A549 (cell line): ENCODE measurements around the gene ZNF625. TPM values are rescaled to one million over a fixed set of nuclear protein-coding genes. Genes with fewer than 3 reads are reported as not detected.

Experiments
- ATAC-seq, 2 experiments: fragments of 200-7000 bp in 1 of 2; fragments of >200 bp in 1 of 2; cut with Nextera tagmentation in 1 of 2; cut with Tn5 transposase in 1 of 2; 3 replicates each; pipeline versions ENCODE4 v1.8.0 to v1.9.1; 2018 to 2020; ENCODE audit warnings: mild to moderate bottlenecking in 1 of 2, moderate library complexity in 1 of 2
- CTCF ChIA-PET: fragments of 300-600 bp; sonication (Branson Sonifier 250); formaldehyde crosslinking; extraction: SDS; loops from one replicate; lab custom pipeline; 2021; ENCODE audit warnings: antibody characterized with exemption, inconsistent platforms; lab: Yijun Ruan, JAX
- POLR2A ChIA-PET: fragments of 350-600 bp; formaldehyde crosslinking; extraction: SDS; loops from one replicate; lab custom pipeline; 2021; ENCODE audit warnings: antibody characterized with exemption, inconsistent platforms; lab: Yijun Ruan, JAX
- DNase-seq, 2 experiments: peaks; one replicate each; pipeline versions ENCODE4 v3.0.0 to v3.0.0-alpha.2; 2011 to 2016; ENCODE audit warnings: low read depth in 1 of 2, low spot score in 1 of 2
- FAIRE-seq: peaks from 2 replicates; lab custom pipeline; 2011; peaks lifted over from hg19 to GRCh38; lab: Jason Lieb, UNC
- H3K27ac ChIP-seq, 2 experiments: fragments of >200 bp; sonication (Bioruptor Twin); formaldehyde crosslinking; 3 replicates each; pipeline ENCODE4 v1.5.1; 2016 to 2017
- H3K4me1 ChIP-seq: fragments of >200 bp; sonication (Bioruptor Twin); formaldehyde crosslinking; 3 replicates; pipeline ENCODE4 v1.6.1; 2016
- H3K4me2 ChIP-seq: fragments of >200 bp; sonication (Bioruptor Twin); formaldehyde crosslinking; 3 replicates; pipeline ENCODE4 v1.6.1; 2016
- H3K4me3 ChIP-seq: fragments of >200 bp; sonication (Bioruptor Twin); formaldehyde crosslinking; 3 replicates; pipeline ENCODE4 v1.5.1; 2016
- H3K9me3 ChIP-seq: fragments of >200 bp; sonication (Bioruptor Twin); formaldehyde crosslinking; 3 replicates; pipeline ENCODE4 v1.6.1; 2016
- CEBPB ChIP-seq, 2 experiments: fragments of >200 bp in 1 of 2; sonication (Bioruptor Twin) in 1 of 2; formaldehyde crosslinking in 1 of 2; IDR thresholded peaks; 2 replicates each; pipeline ENCODE4 v1.6.1; 2012 to 2016
- CHD2 ChIP-seq: fragments of 150-350 bp; IDR thresholded peaks from 2 replicates; pipeline ENCODE4 v1.6.1; 2014; ENCODE audit warnings: low read length; ENCODE audit not compliant: partially characterized antibody
- CHD4 ChIP-seq: fragments of 200-600 bp; sonication (generic); IDR thresholded peaks from 2 replicates; pipeline ENCODE4 v1.6.1; 2016; ENCODE audit warnings: antibody characterized with exemption, mild to moderate bottlenecking, borderline replicate concordance
- EHF ChIP-seq: fragments of 250-450 bp; sonication (Bioruptor Pico); IDR thresholded peaks from 2 replicates; pipeline ENCODE4 v1.5.0; 2020; ENCODE audit warnings: mild to moderate bottlenecking
- EP300 ChIP-seq, 2 experiments: fragments of >200 bp; sonication (Bioruptor Twin); formaldehyde crosslinking; IDR thresholded peaks; 2 replicates in 1 of 2; 3 replicates in 1 of 2; pipeline ENCODE4 v1.6.1; 2016 to 2017
- FOXS1 ChIP-seq: fragments of 250-450 bp; sonication (Bioruptor Pico); IDR thresholded peaks from 2 replicates; pipeline ENCODE4 v1.5.0; 2020; ENCODE audit warnings: mild to moderate bottlenecking, moderate library complexity
- HOXB5 ChIP-seq: fragments of 250-450 bp; sonication (Bioruptor Pico); IDR thresholded peaks from 2 replicates; pipeline ENCODE4 v1.5.0; 2020; ENCODE audit warnings: mild to moderate bottlenecking, moderate library complexity
- JUNB ChIP-seq: fragments of >200 bp; sonication (Bioruptor Twin); formaldehyde crosslinking; IDR thresholded peaks from 2 replicates; pipeline ENCODE4 v1.6.1; 2016
- KDM1A ChIP-seq: fragments of 200-600 bp; sonication (generic); IDR thresholded peaks from 2 replicates; pipeline ENCODE4 v1.6.1; 2016; ENCODE audit warnings: low read depth, mild to moderate bottlenecking
- KDM5A ChIP-seq: fragments of 200-600 bp; sonication (generic); IDR thresholded peaks from 2 replicates; pipeline ENCODE4 v1.6.1; 2016; ENCODE audit warnings: antibody characterized with exemption, mild to moderate bottlenecking
- NR3C1 ChIP-seq: fragments of >200 bp; sonication (Bioruptor Twin); formaldehyde crosslinking; IDR thresholded peaks from 3 replicates; pipeline ENCODE4 v1.6.1; 2017
- RAD21 ChIP-seq, 2 experiments: fragments of >200 bp in 1 of 2; sonication (Bioruptor Twin) in 1 of 2; formaldehyde crosslinking in 1 of 2; IDR thresholded peaks in 1 of 2; conservative IDR thresholded peaks in 1 of 2; 2 replicates in 1 of 2; 3 replicates in 1 of 2; pipeline ENCODE4 v1.6.1; 2012 to 2018; ENCODE audit warnings: inconsistent platforms in 1 of 2
- SMC3 ChIP-seq: fragments of >200 bp; sonication (Bioruptor Twin); formaldehyde crosslinking; IDR thresholded peaks from 3 replicates; pipeline ENCODE4 v1.6.1; 2018; ENCODE audit warnings: inconsistent platforms
- ZFP36 ChIP-seq: fragments of 450-650 bp; IDR thresholded peaks from 2 replicates; pipeline ENCODE4 v1.6.1; 2014; ENCODE audit warnings: borderline replicate concordance; ENCODE audit not compliant: partially characterized antibody
- ZNF302 ChIP-seq: fragments of 250-450 bp; sonication (Bioruptor Pico); IDR thresholded peaks from 2 replicates; pipeline ENCODE4 v1.9.0; 2021; ENCODE audit warnings: inconsistent platforms, mild to moderate bottlenecking, moderate library complexity
- WGBS: methylation state at CpG from one replicate; pipeline ENCODE4 v1.1.6; 2017; ENCODE audit errors: missing lambda C conversion rate; 5-methylcytosine and 5-hydroxymethylcytosine counted together
- polyA plus RNA-seq, 4 experiments: library from polyadenylated mRNA; depleted of rRNA in 3 of 4; stranded (reverse); fragments of >200 nt; fragmentation: RNase III in 1 of 4; extraction: RNeasy Plus Mini Kit Qiagen cat#74134 plus additional on column Dnase treatment in 1 of 4; gene quantifications; 2 replicates in 3 of 4; 3 replicates in 1 of 4; pipeline ENCODE4 v1.2.3, GENCODE V29; 2011 to 2017
- TF ChIP-seq, protein P1 (sequence below): fragments of >200 bp; sonication (Bioruptor Twin); formaldehyde crosslinking; IDR thresholded peaks from 3 replicates; pipeline ENCODE4 v1.5.1; 2016
- TF ChIP-seq, protein P2 (sequence below): fragments of 250-450 bp; sonication (Bioruptor Pico); IDR thresholded peaks from 2 replicates; pipeline ENCODE4 v1.5.0; 2021; ENCODE audit warnings: mild to moderate bottlenecking, moderate library complexity, borderline replicate concordance
- TF ChIP-seq, protein P3 (sequence below): IDR thresholded peaks from 2 replicates; pipeline ENCODE4 v1.6.1; 2012

Gene ZNF625
- polyA plus RNA-seq, 2 of the 4 experiments (the other 2 are of a cell fraction): not detected

DNA sequence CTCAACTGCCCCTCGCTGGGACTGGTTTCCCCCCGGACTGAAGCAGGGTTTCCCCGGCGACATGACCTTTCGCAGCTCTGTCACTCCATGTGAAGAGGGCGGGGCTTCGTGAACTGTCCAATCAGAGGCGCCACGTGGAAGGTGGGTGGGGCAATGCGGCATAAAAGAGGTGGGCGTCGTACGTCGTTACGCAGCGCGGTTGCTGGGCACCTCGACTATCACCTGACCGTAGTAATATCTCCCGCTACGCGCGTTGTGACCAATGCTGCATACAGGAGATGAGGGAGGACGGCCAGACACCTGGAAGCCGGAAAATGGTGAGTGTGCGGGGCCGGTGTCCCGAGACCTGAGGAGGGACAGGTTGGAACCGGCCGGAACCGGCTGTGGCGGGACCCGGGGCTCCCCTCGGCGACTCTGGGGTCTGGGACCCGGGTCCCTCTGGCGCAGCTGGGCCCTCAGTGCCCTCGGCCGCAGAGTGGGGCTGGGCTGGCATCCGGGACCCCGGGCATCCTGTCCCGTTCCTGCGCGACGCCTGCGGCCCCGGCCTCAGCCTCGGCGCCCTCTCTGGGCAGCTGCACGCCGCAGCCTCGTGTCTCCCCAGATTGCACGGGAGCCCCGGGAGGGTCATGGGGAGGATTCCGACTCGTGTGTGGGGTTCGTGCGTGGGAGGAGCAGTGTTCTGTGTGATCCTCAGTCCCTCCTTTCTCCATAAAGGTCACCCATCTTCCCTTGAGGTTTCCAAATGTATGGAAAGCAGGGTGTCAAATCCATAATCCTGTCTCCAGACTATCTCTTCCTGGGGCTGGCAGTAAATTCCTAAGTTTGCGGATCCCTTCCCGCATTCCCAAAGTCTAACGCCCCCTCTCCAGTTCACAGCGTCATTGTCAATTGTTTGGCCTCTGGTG is 38.5 kb upstream of the ZNF625 start:
- no peak for ATAC-seq
- no peak for TF ChIP-seq FOXS1 (CRISPR knock-in tag)
- TF ChIP-seq CEBPB (IDR thresholded peaks at IDR 0.05): no peak
- TF ChIP-seq, protein P1, sequence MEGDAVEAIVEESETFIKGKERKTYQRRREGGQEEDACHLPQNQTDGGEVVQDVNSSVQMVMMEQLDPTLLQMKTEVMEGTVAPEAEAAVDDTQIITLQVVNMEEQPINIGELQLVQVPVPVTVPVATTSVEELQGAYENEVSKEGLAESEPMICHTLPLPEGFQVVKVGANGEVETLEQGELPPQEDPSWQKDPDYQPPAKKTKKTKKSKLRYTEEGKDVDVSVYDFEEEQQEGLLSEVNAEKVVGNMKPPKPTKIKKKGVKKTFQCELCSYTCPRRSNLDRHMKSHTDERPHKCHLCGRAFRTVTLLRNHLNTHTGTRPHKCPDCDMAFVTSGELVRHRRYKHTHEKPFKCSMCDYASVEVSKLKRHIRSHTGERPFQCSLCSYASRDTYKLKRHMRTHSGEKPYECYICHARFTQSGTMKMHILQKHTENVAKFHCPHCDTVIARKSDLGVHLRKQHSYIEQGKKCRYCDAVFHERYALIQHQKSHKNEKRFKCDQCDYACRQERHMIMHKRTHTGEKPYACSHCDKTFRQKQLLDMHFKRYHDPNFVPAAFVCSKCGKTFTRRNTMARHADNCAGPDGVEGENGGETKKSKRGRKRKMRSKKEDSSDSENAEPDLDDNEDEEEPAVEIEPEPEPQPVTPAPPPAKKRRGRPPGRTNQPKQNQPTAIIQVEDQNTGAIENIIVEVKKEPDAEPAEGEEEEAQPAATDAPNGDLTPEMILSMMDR: no peak
- TF ChIP-seq, protein P2, sequence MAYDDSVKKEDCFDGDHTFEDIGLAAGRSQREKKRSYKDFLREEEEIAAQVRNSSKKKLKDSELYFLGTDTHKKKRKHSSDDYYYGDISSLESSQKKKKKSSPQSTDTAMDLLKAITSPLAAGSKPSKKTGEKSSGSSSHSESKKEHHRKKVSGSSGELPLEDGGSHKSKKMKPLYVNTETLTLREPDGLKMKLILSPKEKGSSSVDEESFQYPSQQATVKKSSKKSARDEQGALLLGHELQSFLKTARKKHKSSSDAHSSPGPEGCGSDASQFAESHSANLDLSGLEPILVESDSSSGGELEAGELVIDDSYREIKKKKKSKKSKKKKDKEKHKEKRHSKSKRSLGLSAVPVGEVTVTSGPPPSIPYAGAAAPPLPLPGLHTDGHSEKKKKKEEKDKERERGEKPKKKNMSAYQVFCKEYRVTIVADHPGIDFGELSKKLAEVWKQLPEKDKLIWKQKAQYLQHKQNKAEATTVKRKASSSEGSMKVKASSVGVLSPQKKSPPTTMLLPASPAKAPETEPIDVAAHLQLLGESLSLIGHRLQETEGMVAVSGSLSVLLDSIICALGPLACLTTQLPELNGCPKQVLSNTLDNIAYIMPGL (CRISPR knock-in tag): no peak
- no peak for TF ChIP-seq JUNB
- TF ChIP-seq KDM5A: no peak
- TF ChIP-seq ZNF302: no peak
- TF ChIP-seq, all 56 proteins: peak for 0
- peaks cover 14% of the 10 kb centered on the region; the same call in 2 of the 3 replicates for H3K9me3 ChIP-seq
- H3K4me3 ChIP-seq: no peak overlapping the region
- POLR2A ChIA-PET: no interaction called here
- 73% methylated on average over 30 of the region's 62 CpGs for WGBS
- H3K4me1 ChIP-seq: no peaks in the 10 kb centered on the region
- CTCF ChIA-PET: no interaction called here
- FAIRE-seq: no peak
- H3K4me2 ChIP-seq: no peak overlapping the region
- H3K27ac ChIP-seq: no peak overlapping the region
- DNase-seq: no peak

DNA sequence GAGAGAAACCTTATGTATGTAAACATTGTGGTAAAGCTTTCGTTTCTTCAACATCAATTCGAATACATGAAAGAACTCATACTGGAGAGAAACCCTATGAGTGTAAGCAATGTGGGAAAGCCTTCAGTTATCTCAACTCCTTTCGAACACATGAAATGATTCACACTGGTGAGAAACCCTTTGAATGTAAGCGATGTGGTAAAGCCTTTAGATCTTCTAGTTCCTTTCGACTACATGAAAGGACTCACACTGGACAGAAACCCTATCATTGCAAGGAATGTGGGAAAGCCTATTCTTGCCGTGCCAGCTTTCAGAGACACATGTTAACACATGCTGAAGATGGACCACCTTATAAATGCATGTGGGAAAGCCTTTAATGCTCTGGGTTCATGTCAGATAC is 31.1 kb upstream of the ZNF625 start:
- Histone ChIP-seq H3K4me3 (no peak overlapping the region), H3K4me1 (no peaks in the 10 kb centered on the region), H3K9me3 (peaks cover 54% of the 10 kb centered on the region), H3K4me2 (no peak overlapping the region), H3K27ac (no peak overlapping the region)
- ATAC-seq (no peak), DNase-seq (peak in 1 of 2 experiments; percentile 10), FAIRE-seq (no peak)
- ChIA-PET POLR2A (no interaction called here), CTCF (no interaction called here)
- 79% methylated on average over 6 of the region's 6 CpGs for WGBS
- TF ChIP-seq CHD2 (no peak), KDM1A (no peak), ZFP36 (no peak), NR3C1 (no peak), HOXB5 (CRISPR knock-in tag) (no peak), EP300 (IDR thresholded peaks at IDR 0.05) (no peak), SMC3 (no peak), RAD21 (conservative IDR thresholded peaks at IDR 0.05 in 1 of 2, IDR thresholded peaks at IDR 0.05 in 1 of 2) (no peak)
- TF ChIP-seq, protein P3, sequence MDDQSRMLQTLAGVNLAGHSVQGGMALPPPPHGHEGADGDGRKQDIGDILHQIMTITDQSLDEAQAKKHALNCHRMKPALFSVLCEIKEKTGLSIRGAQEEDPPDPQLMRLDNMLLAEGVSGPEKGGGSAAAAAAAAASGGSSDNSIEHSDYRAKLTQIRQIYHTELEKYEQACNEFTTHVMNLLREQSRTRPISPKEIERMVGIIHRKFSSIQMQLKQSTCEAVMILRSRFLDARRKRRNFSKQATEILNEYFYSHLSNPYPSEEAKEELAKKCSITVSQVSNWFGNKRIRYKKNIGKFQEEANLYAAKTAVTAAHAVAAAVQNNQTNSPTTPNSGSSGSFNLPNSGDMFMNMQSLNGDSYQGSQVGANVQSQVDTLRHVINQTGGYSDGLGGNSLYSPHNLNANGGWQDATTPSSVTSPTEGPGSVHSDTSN: no peak

DNA sequence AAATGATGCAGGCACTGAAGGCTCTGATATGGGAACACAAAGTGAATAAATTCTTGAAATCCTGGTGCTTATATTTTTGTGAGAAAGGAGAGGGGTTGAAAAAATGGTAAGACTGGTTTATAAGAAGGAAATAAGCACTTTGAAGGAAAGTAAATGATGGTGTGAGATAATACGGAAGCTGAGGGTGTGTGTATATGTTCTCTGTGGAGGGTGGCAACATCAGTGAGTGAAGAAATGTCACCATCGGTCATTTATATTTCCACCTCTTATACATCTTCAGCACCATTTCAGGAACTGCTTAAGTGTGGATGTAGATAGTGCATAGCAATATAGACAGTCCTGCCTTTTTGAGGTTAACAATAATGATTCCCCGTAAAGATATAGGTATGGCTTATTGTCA is 23.8 kb upstream of the ZNF625 start:
- Histone ChIP-seq H3K27ac (no peak overlapping the region), H3K4me1 (no peaks in the 10 kb centered on the region), H3K4me3 (no peak overlapping the region), H3K4me2 (no peak overlapping the region), H3K9me3 (peaks cover 15% of the 10 kb centered on the region; the same call in 2 of the 3 replicates)
- 95% methylated on average over 3 of the region's 3 CpGs for WGBS
- POLR2A ChIA-PET: no interaction called here
- DNase-seq (no peak), FAIRE-seq (no peak), ATAC-seq (no peak)
- TF ChIP-seq CHD4: no peak
- TF ChIP-seq FOXS1 (CRISPR knock-in tag): no peak
- no peak for TF ChIP-seq EHF (CRISPR knock-in tag)
- no peak for TF ChIP-seq CEBPB (IDR thresholded peaks at IDR 0.05)
- CTCF ChIA-PET: no interaction called here
